Measurements from ENCODE around the gene KIF11.

KIF11 gene

DNA sequence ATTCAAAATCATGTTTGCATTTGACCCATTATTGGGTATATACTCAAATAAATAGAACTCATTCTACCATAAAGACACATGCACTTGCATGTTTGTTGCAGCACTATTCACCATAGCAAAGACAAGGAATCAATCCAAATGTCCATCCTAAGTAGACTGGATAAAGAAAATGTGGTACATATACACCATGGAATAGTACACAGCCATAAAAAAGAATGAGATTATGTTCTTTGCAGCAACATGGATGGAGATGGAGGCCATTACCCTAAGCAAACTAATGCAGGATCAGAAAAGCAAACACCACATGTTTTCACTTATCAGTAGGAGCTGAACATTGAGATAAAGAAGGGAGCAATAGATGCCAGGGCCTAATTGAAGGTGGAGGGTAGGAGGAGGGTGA, 84.8 kb downstream of the KIF11 start:
- DNase-seq (ENCODE audit: low read depth in 2 of 2): no peak

DNA sequence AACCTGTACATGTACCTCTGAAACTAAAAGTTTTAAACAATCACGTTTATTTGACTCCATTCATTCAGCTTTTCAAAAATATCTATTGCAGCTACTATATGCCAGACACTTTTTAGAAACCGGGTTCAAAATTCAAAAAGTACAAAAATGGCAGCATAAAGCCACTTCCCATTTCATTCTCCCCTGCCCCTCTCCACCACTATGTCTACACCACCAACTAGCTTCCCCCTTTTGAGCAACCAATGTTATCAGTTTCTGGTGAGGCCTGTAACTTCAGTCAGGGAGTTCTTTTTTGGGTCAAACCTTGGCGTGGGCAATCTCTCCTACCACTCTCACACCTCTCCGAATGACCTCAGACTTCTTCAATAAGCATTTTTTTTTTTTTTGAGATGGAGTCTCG, 85.3 kb downstream of the KIF11 start:
- no peak for DNase-seq (ENCODE audit: low read depth in 2 of 2)

DNA sequence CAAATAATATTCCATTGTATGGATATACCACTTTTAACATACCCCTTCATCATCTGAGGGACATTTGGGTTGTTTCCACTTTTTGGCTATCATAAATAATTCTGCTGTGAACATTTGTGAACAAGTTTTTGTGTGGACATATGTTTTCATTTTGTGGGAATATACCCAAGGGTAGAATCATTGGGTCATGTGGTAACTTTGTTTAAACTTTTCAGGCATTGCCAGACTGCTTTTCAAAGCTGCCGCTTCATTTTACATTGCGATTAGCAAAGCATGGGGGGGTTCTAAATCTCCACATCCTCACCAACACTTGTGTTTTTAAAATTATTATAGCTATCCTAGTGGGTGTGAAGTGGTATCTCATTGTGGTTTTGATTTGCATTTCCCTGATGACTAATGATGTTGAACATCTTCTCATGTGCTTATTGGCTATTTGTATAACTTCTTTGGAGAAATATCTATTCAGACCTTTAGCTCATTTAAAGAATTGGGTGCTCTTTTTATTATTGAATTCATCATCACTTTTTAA, 88.4 kb downstream of the KIF11 start:
- DNase-seq (ENCODE audit: low read depth in 2 of 2): no peak

DNA sequence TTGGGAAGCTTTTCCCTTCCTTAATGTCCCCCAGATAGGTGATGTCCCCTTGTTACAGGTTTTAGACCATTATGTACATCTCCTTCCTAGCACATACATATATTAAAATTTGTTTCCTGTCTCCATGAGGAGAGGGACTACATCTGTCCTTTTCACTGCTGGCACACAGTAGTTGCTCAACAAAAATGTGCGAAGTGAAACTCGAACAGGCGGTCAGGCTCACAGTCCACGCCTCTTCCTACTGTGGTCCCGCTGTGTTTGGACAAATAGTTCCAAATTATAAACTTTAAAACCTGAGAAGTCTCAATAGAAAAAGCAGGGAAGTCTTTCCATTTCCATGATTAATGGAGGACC, 95.6 kb downstream of the KIF11 start:
- no peak for DNase-seq (ENCODE audit: low read depth in 2 of 2)

DNA sequence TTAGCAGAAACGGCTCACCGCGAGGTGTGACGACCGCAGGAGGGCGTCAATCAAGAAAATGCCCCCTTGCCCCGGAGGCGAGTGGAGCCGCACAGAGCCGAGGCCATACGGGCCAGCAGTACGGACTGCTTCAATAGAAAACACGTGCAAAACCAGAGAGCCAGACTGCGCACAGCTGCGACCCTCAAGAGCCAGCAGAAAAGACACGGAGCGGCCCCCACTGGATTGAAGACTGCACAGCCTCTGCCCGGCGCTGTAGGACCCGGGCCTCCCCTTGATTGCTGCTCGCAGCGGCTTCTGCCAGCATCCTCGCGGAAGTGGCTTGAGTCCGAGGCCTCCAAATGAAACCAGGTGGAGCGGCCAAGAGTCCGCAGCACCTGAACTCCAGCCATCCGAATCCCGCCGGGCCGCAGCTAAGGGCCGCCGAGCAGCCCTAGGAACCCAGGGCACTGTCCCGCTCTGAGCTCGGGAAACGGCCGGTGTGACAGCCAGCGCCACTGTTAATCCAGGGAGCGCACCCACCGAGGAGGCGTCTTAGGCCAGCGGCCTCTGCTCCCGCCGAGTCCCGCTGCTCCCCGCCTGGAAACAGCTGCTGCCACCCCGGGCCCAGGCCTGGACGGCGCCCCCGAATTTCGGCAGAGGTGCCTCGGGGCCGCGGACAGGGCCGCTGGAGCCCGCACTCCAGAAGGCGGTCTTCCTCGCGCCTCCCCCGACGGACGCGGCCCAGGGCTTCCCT, 96.2 kb downstream of the KIF11 start:
- DNase-seq (ENCODE audit: low read depth in 2 of 2): no peak

DNA sequence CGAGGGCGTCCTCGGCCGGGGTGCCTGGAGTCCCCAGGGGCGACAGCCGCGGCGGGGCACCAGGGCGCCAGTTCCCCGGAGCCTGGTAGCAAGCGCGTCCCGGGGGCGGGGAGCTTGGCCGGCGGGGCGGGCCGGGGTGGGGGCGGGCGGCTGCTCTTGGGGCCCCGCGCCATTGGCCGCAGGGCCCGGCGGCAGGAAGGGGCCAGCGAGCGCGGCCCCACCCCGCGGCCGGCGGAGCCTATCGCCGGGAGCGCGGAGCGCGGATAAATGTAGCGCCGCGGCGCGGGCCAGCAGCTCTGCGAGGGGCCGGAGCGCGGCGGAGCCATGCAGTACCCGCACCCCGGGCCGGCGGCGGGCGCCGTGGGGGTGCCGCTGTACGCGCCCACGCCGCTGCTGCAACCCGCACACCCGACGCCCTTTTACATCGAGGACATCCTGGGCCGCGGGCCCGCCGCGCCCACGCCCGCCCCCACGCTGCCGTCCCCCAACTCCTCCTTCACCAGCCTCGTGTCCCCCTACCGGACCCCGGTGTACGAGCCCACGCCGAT, 96.8 kb downstream of the KIF11 start, which contains the start of gene HHEX:
Gene HHEX, plus strand, starts transcription at position 293 of the 548 bp plus-strand sequence. Its CDS starts 32 bp downstream, at position 325.
- DNase-seq (ENCODE audit: low read depth in 2 of 2): no peak

DNA sequence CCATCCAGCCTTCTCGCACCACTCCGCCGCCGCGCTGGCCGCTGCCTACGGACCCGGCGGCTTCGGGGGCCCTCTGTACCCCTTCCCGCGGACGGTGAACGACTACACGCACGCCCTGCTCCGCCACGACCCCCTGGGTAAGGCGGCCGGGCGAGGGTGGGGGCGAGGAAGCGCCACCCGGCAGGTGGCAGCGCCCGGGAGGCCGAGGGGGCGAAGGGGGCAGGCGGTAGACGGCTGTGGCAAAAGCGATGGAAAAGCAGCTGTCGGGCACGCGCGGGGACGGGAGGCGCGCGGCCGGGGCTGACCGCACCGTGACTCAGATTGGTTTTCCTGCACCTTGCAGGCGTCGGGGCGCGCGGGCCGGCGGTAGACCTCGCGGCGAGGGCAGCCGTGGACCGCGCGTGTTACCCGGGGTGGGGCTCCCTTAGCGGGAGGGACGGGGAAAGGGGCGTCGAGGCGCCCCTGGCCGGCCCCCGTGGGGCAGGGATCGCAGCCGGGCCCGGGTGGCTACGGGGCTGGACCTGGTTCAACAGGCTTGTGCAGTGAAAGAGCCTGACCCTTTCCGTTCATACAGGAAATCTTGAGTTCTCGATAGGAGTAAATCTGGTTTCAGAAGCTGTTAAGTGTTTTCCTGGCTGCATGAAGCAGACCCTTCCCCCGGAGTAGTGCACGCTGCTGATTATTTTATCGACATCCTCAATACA, 97.4 kb downstream of the KIF11 start:
- DNase-seq (ENCODE audit: low read depth in 2 of 2): peak; percentile 41 to 56

DNA sequence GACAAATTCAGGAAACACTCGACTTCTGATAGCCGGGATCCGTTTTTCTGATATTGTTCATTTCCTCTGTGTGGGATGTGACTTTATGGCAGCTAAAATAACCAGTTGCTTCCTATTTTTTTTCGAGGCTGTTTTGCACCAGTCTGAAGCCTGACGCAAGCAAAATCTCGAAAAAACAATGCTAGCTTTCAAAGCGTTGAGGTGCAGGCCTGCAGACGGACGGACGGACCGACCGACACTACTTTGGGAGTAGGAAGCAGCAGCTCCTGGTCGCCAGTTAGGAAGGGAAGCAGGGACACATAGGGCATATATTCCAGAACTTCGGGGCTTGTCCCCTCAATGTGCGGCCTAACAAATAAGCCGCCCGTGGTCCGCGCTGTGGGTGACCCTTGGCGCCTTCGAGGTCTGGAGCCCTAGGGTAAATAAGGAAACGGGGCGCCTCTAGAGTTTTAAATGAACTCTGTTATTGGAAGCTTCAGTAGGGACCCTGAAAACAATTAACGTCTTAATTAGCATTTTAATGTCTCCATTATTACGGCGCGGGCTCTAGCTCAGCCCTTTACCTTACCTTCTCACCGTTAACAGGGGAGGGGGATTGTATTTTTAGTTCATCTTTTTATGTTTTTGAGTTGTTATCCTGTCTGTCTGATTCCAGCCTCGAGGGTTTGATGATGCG, 98.1 kb downstream of the KIF11 start:
- DNase-seq (ENCODE audit: low read depth in 2 of 2): no peak

DNA sequence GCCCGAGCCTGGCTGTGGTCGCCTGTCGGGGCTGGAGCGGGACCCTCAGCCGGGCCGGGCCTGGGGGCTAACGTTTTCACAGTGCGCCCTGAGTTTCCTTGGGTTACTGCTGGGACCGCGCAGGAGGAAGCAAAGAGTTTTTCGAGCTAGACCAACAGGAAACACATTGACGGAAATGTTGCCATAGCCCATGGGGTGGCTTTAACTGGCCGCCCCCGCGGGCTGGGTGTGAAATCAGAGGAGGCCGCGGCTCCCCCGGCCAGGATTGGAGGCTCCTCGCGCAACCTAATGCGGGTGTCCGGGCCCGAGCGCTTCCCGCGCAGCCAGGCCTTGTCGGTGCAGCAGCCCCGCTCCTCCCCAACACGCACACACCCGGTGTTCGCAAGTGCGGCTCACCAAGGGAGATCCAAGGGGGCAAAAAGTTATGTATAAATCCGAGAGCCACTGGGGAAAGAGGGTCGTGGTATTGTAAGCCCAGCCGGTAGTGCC, 98.7 kb downstream of the KIF11 start:
- no peak for DNase-seq (ENCODE audit: low read depth in 2 of 2)

DNA sequence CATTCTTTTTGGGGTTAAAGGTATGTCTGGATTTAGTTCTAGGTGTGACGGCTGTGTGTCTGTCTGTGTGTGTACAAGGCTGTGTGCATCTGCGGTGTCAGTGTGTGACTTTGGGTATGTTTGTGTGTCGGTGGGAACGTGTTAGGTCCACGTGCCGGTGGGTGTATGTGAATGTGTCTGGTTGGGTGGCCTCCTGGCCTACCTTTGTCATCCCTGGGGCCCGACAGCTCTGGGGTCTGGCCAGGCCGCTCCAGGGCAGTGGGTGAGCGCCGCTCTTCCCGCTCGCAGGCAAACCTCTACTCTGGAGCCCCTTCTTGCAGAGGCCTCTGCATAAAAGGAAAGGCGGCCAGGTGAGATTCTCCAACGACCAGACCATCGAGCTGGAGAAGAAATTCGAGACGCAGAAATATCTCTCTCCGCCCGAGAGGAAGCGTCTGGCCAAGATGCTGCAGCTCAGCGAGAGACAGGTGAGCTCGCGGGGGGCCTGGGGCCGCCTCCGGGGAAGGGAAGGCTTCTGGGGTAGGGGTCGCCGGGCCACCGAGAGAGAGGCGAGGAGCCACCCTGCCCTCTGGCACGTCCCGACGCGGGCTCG, 99.2 kb downstream of the KIF11 start:
- no peak for DNase-seq (ENCODE audit: low read depth in 2 of 2)

DNA sequence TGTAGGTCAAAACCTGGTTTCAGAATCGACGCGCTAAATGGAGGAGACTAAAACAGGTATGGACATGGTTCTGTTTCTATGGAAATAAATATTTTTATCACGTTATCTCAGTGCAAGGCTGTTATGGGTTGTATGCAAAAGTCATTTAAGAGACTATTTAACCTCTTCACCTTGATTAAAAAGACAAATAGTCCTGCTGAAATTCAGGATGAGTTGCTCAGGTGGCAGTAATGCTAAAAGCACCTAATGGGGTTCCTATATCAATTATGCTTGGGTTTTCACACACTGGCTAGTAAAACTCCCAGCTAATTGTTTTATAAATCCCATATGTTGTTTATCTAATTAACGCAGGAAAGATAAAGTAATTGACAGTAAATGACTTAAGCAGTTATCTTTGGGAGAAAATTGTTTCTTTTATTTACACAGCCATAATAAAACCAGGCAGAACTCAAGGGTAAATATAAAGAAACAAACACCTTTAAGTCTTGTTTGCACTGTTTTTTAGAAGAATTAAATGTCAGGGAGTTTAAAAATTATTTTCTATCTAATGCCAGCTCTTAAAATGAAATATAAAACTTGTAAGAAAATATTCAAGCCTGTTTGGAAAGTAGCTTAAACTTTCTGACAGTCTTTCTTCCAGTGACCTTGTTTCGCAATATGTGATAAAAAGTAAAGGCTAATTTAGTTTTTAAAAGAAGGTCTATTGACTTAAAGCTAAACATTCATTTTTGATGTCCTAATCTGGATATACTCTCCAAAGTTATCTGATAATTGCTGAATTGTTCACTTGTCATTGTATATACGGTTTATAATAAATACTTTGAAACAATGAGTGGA, 100.0 kb downstream of the KIF11 start:
- DNase-seq (ENCODE audit: low read depth in 2 of 2): no peak

DNA sequence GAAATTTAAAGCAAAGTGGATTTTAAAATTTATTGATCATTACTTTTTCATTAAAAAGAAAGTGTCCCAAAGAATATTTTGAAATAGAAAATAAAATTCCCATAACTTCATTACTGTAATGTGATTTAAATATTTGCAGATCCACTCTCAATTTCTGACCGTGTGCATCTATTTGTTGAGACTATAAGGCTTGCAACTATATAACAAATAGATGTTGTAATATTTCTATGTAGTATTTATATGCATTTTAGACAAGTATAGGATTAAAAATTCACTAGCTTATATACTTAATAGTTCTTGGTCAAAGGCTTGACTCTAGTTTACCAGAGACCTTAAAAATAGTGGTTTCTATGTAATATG, 100.6 kb downstream of the KIF11 start:
- no peak for DNase-seq (ENCODE audit: low read depth in 2 of 2)

DNA sequence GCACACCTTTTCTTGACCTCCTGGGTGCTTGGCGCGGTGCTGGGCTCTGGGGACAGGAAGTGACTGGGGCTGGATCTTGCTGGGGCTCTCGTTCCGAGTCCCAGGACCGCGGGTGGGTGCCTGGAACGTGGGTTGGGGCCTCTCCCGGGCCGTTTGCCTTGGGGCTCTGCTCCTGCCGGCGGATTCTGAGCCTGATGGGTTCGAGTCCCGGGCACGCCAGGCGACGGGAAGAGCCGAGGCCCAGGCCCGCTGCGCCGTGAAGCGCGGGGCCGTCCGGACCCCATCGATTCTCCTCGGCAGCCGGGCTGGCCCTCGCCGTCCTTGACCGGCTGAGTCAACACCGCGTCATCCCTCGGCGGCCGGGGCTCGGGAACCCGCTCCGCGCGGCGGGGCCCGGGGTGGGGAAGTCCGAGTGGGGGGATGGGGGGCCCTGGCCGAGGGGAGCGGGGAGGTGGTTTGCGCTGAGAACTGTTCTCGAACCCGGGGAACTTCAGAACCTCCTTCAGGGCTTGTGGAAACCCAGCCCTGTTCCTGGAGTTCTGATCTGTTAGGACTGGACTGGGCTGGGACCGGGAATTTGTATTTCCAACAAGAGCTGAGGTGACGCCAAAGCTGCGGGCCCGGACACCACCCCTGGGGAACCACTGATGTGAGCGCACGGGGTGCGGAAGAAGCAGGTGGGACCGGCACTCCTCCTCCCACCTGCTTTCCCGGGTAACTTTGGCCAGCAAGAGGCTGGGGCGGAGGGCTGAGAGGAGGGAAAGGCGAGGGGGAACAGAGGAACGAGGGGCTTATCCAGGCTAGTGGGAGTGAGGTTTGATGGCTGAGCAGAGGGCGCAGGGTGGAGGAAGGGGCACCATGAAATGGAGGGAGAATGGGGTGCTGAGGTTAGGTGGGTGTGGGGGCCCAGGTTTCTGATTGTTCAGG, 103.0 kb downstream of the KIF11 start:
- DNase-seq (ENCODE audit: low read depth in 2 of 2): no peak

DNA sequence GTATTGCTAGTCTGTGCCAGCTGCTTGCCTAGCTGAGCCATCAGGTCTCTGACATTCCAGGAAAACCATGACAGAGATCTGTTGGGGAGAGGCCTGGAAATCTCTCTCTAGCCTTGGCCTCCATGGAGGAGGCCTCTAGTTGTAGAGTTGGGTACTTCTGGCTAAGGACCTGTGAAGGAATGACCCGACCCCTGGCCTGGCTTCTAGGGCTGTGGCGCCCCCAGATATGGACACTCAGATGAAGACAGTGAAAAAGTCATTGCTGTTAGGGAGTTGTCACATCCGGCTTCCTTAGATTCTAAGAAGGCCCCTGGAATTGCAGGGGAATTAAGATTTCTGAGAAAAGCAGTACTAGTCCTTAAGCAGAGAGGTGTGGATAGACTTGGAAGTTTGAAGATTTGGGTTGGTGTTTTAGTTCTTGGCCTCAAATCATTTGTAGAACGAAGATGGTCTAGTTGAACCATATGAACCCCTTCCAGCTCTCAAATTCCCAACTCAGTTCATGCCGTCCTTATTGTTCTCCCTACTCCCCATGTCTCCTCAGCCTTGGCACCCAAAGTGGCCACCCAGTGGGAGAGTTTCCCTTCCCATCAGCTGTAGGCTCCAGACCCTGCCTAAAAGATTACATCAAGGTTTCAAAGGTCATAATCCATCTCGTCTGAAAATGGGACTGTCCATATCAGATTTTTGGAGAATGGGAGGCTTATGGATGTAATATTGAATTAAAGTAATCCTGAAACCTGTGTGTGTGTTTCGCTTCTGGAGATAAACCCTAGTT, 103.9 kb downstream of the KIF11 start:
- DNase-seq (ENCODE audit: low read depth in 2 of 2): no peak

DNA sequence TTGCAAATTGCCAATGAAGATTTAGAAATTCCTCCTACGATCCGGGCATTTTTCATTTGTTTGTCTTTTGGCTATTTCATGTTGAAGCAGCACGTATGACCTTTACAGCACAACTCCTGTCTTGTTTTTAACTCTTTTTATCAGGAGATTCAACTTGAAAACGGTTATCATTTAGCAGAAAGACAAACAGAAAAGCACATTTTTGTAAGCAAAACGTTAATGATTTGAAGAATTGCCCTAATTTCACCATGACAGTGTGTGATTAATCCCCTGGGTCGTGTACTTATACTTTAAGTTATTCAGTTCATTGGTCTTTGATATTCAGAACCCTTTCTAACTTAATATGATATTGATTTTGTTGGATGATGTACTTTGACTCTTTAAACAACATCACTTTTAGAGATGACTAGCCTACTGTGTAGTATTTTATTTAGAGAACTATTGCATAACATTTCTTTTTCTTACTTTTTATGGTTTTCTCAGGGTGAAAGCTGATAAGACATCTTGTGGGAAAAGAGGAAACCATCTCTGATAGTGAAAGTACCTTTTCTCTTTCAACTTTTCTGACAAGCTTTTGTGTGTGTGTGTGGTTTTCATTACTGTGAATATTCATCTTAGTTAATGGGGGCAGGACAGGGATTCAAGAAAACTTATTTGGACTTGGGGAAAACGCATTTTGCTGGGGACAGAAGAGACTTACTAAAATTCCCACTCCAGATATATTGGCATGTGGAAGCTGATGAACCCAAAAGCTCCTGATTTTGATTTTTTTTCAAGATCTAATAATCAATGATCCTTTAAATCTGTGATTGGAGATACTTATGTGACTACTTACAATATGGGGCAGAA, 105.0 kb downstream of the KIF11 start:
- no peak for DNase-seq (ENCODE audit: low read depth in 2 of 2)

DNA sequence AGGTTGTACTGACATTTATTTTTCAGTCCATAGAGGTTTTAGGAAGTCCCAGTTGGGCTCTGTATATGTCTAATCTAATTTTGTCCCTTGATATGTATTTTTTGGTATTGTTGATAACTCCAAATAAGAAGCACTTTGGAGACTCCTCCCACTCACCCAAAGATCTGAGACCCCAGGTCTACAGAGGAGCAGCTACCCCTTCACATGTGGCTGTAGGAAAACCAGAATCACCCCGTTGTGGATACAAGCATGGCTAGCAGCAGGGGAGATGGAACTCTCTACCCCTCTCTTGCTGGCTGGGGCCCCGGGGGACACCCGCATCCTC, 106.2 kb downstream of the KIF11 start:
- no peak for DNase-seq (ENCODE audit: low read depth in 2 of 2)

DNA sequence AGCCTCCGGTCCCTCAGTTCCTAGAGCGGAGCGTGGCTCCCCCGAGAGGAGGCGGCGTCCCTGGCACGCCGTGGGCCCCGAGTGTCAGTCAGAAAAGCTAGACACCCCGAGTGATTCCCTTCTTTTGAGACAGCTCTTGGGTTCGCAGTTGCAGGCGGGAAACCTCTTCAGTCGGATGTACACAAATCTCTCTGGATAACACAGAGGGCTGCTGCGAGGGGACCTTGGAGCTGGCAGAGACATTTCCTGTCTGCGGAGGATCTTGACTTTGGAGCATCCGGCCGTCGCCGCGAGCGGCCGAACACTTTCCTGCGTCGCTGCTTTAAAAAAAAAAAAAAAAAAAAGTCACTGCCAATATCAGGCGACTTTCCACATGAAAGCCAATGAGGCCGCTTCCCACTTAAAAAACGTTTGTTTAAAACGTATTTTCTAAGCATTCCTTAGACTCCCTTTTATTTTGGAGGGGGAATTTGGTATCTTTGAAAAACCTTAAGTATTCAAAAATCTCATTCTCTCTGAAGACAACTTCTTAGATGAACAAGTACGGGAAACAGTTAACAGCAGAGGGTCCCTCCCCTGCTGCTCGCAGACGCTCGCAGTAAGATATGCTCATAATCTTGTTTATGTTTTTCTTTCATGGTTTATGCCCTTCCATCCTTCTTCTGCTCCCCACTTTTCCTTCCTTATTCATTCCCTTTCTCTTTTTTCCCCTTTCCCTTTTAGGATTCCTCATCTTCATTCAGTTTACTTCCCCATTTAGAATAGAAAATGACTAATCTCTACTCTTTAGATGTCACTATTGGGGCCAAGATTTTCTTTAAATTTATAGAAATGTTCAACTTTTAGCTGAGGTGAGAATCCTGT, 106.8 kb downstream of the KIF11 start:
- DNase-seq (ENCODE audit: low read depth in 2 of 2): no peak

Measured in stimulated activated CD4-positive, alpha-beta T cell treated with anti-CD3 and anti-CD28 coated beads, Interleukin-15, amount 100 ng/mL, for 48 hours (primary cell).